Nephron progenitor cell (in vitro differentiated cells): ENCODE results near the gene AGAP3.
A peak's percentile ranks its signal among the peaks of the same experiment; 100 is the strongest.

Experiments used
- DNase-seq: peaks from one replicate; pipeline ENCODE4 v3.0.0; 2021
- H3K27ac Mint-ChIP-seq: 2 replicates; pipeline ENCODE4 v1.8.0; 2021; ENCODE audit warnings: mild to moderate bottlenecking, moderate library complexity, mixed read lengths
- H3K27me3 Mint-ChIP-seq: 2 replicates; pipeline ENCODE4 v1.8.0; 2021; ENCODE audit warnings: mild to moderate bottlenecking, low read depth, mixed read lengths; ENCODE audit not compliant: poor library complexity
- H3K36me3 Mint-ChIP-seq: 2 replicates; pipeline ENCODE4 v1.8.0; 2021; ENCODE audit warnings: low read depth, mixed read lengths
- H3K4me1 Mint-ChIP-seq: 2 replicates; pipeline ENCODE4 v1.8.0; 2021; ENCODE audit warnings: mixed read lengths
- H3K4me3 Mint-ChIP-seq: 2 replicates; pipeline ENCODE4 v1.8.0; 2021; ENCODE audit warnings: mild to moderate bottlenecking, moderate library complexity, mixed read lengths
- H3K9me3 Mint-ChIP-seq: 2 replicates; pipeline ENCODE4 v1.8.0; 2021; ENCODE audit warnings: mild to moderate bottlenecking, moderate library complexity, mixed read lengths
- CTCF ChIP-seq: fragments of 200-600 bp; sonication (generic); IDR thresholded peaks from 2 replicates; pipeline ENCODE4 v1.5.0; 2021; ENCODE audit warnings: antibody characterized with exemption

AGAP3 gene

GRCh38 chr7:151075662-151075971 is 10.7 kb upstream of the AGAP3 start:
- no peaks in the 10 kb centered on the region for H3K27me3 Mint-ChIP-seq
- H3K27ac Mint-ChIP-seq = no peak overlapping the region
- H3K4me3 Mint-ChIP-seq = no peak overlapping the region
- no peak for TF ChIP-seq CTCF
- H3K36me3 Mint-ChIP-seq = peaks cover 16% of the 10 kb centered on the region
- H3K4me1 Mint-ChIP-seq = peaks cover 23% of the 10 kb centered on the region
- H3K9me3 Mint-ChIP-seq = no peaks in the 10 kb centered on the region
- DNase-seq = no peak

- Mint-ChIP-seq H3K27ac (no peak overlapping the region), H3K27me3 (no peaks in the 10 kb centered on the region), H3K4me1 (peaks cover 23% of the 10 kb centered on the region), H3K4me3 (no peak overlapping the region), H3K9me3 (no peaks in the 10 kb centered on the region), H3K36me3 (peaks cover 16% of the 10 kb centered on the region)
- no peak for DNase-seq
- TF ChIP-seq CTCF = no peak
Observed at GRCh38 chr7:151075978-151076426, 10.3 kb upstream of the AGAP3 start.

GRCh38 chr7:151076863-151077704 is 9.2 kb upstream of the AGAP3 start:
- no peak for DNase-seq
- TF ChIP-seq CTCF = peak; percentile 34
- no peak overlapping the region for H3K4me3 Mint-ChIP-seq
- no peaks in the 10 kb centered on the region for H3K27me3 Mint-ChIP-seq
- peaks cover 31% of the 10 kb centered on the region for H3K4me1 Mint-ChIP-seq
- H3K9me3 Mint-ChIP-seq = no peaks in the 10 kb centered on the region
- no peak overlapping the region for H3K27ac Mint-ChIP-seq
- H3K36me3 Mint-ChIP-seq = peaks cover 12% of the 10 kb centered on the region

GRCh38 chr7:151077705-151078232 is 8.5 kb upstream of the AGAP3 start:
- H3K36me3 Mint-ChIP-seq = peaks cover 8% of the 10 kb centered on the region
- no peaks in the 10 kb centered on the region for H3K27me3 Mint-ChIP-seq
- H3K4me1 Mint-ChIP-seq = peaks cover 38% of the 10 kb centered on the region
- no peak overlapping the region for H3K27ac Mint-ChIP-seq
- no peak for TF ChIP-seq CTCF
- no peak for DNase-seq
- peak overlapping the region; percentile 71 for H3K4me3 Mint-ChIP-seq
- H3K9me3 Mint-ChIP-seq = no peaks in the 10 kb centered on the region

GRCh38 chr7:151078233-151079040 is 7.8 kb upstream of the AGAP3 start:
- Mint-ChIP-seq H3K36me3 (peaks cover 8% of the 10 kb centered on the region), H3K4me1 (peaks cover 41% of the 10 kb centered on the region), H3K9me3 (no peaks in the 10 kb centered on the region), H3K27ac (peak overlapping the region; percentile 88), H3K27me3 (no peaks in the 10 kb centered on the region), H3K4me3 (peak overlapping the region; percentile 88)
- no peak for DNase-seq
- no peak for TF ChIP-seq CTCF
